IMR-90 (cell line): ENCODE results near the gene HMCN1. TPM values are rescaled to one million over a fixed set of nuclear protein-coding genes. Genes with fewer than 3 reads are reported as not detected.

Experiments used
- ATAC-seq: fragments of 200-7000 bp; cut with Tn5 transposase; 2 replicates; pipeline ENCODE4 v1.9.1; 2020; ENCODE audit warnings: low read depth, mild to moderate bottlenecking, moderate library complexity
- BruUV-seq: library from RNA; stranded (reverse); fragments of 400-500 nt; replicated peaks from 2 replicates; lab custom pipeline; 2021; lab: Mats Ljungman, UMichigan
- CTCF ChIA-PET: fragments of 300-600 bp; formaldehyde crosslinking; extraction: SDS; loops from one replicate; lab custom pipeline; 2021; ENCODE audit warnings: antibody characterized with exemption; lab: Yijun Ruan, JAX
- POLR2A ChIA-PET: fragments of 300-600 bp; sonication (Branson Sonifier 250); formaldehyde crosslinking; loops from one replicate; lab custom pipeline; 2022; ENCODE audit warnings: antibody characterized with exemption; ENCODE audit not compliant: unreplicated experiment; lab: Charles Lee
- DNase-seq: peaks from one replicate; pipeline ENCODE4 v3.0.0; 2013
- H2AFZ ChIP-seq: replicated peaks from 2 replicates; pipeline ENCODE3; 2013; ENCODE audit warnings: low read length, mild to moderate bottlenecking; ENCODE audit not compliant: poor library complexity
- H2AK5ac ChIP-seq: 2 replicates; pipeline ENCODE4 v1.6.1; 2013; ENCODE audit warnings: low read depth, low read length, inconsistent platforms
- H2AK9ac ChIP-seq: replicated peaks from 2 replicates; pipeline ENCODE3; 2013; ENCODE audit warnings: mild to moderate bottlenecking, low read depth, low read length, moderate library complexity; ENCODE audit not compliant: poor library complexity
- H2BK120ac ChIP-seq: 2 replicates; pipeline ENCODE4 v1.6.1; 2013; ENCODE audit warnings: low read depth, low read length, inconsistent platforms
- H2BK15ac ChIP-seq: 3 replicates; pipeline ENCODE4 v1.6.1; 2013; ENCODE audit warnings: low read depth, low read length, inconsistent platforms
- H2BK20ac ChIP-seq: 2 replicates; pipeline ENCODE4 v1.6.1; 2013; ENCODE audit warnings: low read depth, mild to moderate bottlenecking, inconsistent platforms, low read length, moderate library complexity
- H2BK5ac ChIP-seq: 2 replicates; pipeline ENCODE4 v1.6.1; 2013; ENCODE audit warnings: mild to moderate bottlenecking, low read depth, low read length, inconsistent platforms; ENCODE audit not compliant: poor library complexity, severe bottlenecking
- H3K14ac ChIP-seq: replicated peaks from 2 replicates; pipeline ENCODE4 v1.6.1; 2013; ENCODE audit warnings: low read depth, low read length, inconsistent platforms
- H3K18ac ChIP-seq: 2 replicates; pipeline ENCODE4 v1.6.1; 2013; ENCODE audit warnings: low read depth, low read length, control low read depth
- H3K23ac ChIP-seq: 2 replicates; pipeline ENCODE4 v1.6.1; 2013; ENCODE audit warnings: low read depth, low read length, inconsistent platforms
- H3K27ac ChIP-seq: 2 replicates; pipeline ENCODE4 v1.5.1; 2013; ENCODE audit warnings: mild to moderate bottlenecking, control low read depth, low read length; ENCODE audit not compliant: insufficient read depth
- H3K27me3 ChIP-seq: 2 replicates; pipeline ENCODE4 v1.6.1; 2013; ENCODE audit warnings: low read length; ENCODE audit not compliant: control insufficient read depth, insufficient read depth
- H3K36me3 ChIP-seq: 2 replicates; pipeline ENCODE4 v1.6.1; 2013; ENCODE audit warnings: low read length, mixed read lengths; ENCODE audit not compliant: control insufficient read depth, insufficient read depth
- H3K4ac ChIP-seq: 2 replicates; pipeline ENCODE4 v1.6.1; 2013; ENCODE audit warnings: low read depth, low read length, inconsistent platforms
- H3K4me1 ChIP-seq: 2 replicates; pipeline ENCODE4 v1.6.1; 2013; ENCODE audit warnings: low read length, mixed read lengths; ENCODE audit not compliant: control insufficient read depth, insufficient read depth
- H3K4me2 ChIP-seq: 2 replicates; pipeline ENCODE4 v1.6.1; 2013; ENCODE audit warnings: low read depth, mild to moderate bottlenecking, control low read depth, low read length, moderate library complexity
- H3K4me3 ChIP-seq: 2 replicates; pipeline ENCODE4 v1.5.1; 2013; ENCODE audit warnings: low read depth, mild to moderate bottlenecking, control low read depth, low read length, moderate library complexity; ENCODE audit not compliant: insufficient read depth
- H3K56ac ChIP-seq: 2 replicates; pipeline ENCODE4 v1.6.1; 2013; ENCODE audit warnings: low read length, inconsistent platforms; ENCODE audit not compliant: insufficient read depth; ENCODE audit errors: extremely low read depth
- H3K79me1 ChIP-seq, 2 experiments: 2 replicates each; pipeline ENCODE4 v1.6.1; 2013; ENCODE audit warnings: low read length in 2 of 2, inconsistent platforms in 1 of 2, low read depth in 1 of 2
- H3K9ac ChIP-seq: 2 replicates; pipeline ENCODE4 v1.6.1; 2013; ENCODE audit warnings: low read depth, low read length, control low read depth
- H3K9me1 ChIP-seq: 2 replicates; pipeline ENCODE4 v1.6.1; 2013; ENCODE audit warnings: low read length, inconsistent platforms; ENCODE audit not compliant: insufficient read depth
- H3K9me3 ChIP-seq: 2 replicates; pipeline ENCODE4 v1.6.1; 2013; ENCODE audit warnings: low read length; ENCODE audit not compliant: control insufficient read depth, insufficient read depth
- H4K20me1 ChIP-seq: 2 replicates; pipeline ENCODE4 v1.6.1; 2013; ENCODE audit warnings: low read length, inconsistent platforms; ENCODE audit not compliant: insufficient read depth
- H4K5ac ChIP-seq: 2 replicates; pipeline ENCODE4 v1.6.1; 2013; ENCODE audit warnings: mild to moderate bottlenecking, low read depth, low read length, control low read depth
- H4K8ac ChIP-seq, 2 experiments: 2 replicates each; pipeline ENCODE4 v1.6.1; 2013; ENCODE audit warnings: low read depth in 2 of 2, low read length in 2 of 2, control low read depth in 1 of 2, inconsistent platforms in 1 of 2
- H4K91ac ChIP-seq: 2 replicates; pipeline ENCODE4 v1.6.1; 2013; ENCODE audit warnings: low read depth, low read length, inconsistent platforms; ENCODE audit not compliant: insufficient read depth
- CEBPB ChIP-seq: IDR thresholded peaks from 2 replicates; pipeline ENCODE4 v1.6.1; 2012; ENCODE audit warnings: low read depth, low read length, improper control_type of control experiment
- CHD1 ChIP-seq: IDR thresholded peaks from 2 replicates; pipeline ENCODE4 v1.6.1; 2012; ENCODE audit warnings: low read depth, low read length, improper control_type of control experiment
- ELK1 ChIP-seq: fragments of 150-350 bp; IDR thresholded peaks from 2 replicates; pipeline ENCODE4 v1.6.1; 2016; ENCODE audit warnings: low read depth, mild to moderate bottlenecking, low read length, moderate library complexity, borderline replicate concordance
- MAFK ChIP-seq: IDR thresholded peaks from 2 replicates; pipeline ENCODE4 v1.6.1; 2012; ENCODE audit warnings: low read depth, low read length, improper control_type of control experiment
- MAZ ChIP-seq: IDR thresholded peaks from 2 replicates; pipeline ENCODE4 v1.6.1; 2012; ENCODE audit warnings: low read depth, mild to moderate bottlenecking, low read length, improper control_type of control experiment, moderate library complexity, borderline replicate concordance
- RAD21 ChIP-seq: IDR thresholded peaks from 2 replicates; pipeline ENCODE4 v1.6.1; 2012; ENCODE audit warnings: low read length, improper control_type of control experiment
- RCOR1 ChIP-seq: IDR thresholded peaks from 2 replicates; pipeline ENCODE4 v1.6.1; 2012; ENCODE audit warnings: mild to moderate bottlenecking, low read length, improper control_type of control experiment; ENCODE audit not compliant: insufficient replicate concordance
- SMC3 ChIP-seq: fragments of 150-350 bp; IDR thresholded peaks from 2 replicates; pipeline ENCODE4 v1.6.1; 2016; ENCODE audit warnings: low read depth, mild to moderate bottlenecking, antibody characterized with exemption, low read length, moderate library complexity
- dilution Hi-C: fragments of 300-500 bp; cut with HindIII; formaldehyde crosslinking; loops from one replicate; pipeline ENCODE4 v1.14.3; 2018; ENCODE audit warnings: low sequenced_read_pairs; ENCODE audit not compliant: unreplicated experiment
- in situ Hi-C: fragments of 300-500 bp; cut with MboI; formaldehyde crosslinking; loops from 3 replicates; pipeline ENCODE4 v1.14.3; 2019; ENCODE audit warnings: low sequenced_read_pairs, inconsistent platforms, mixed read lengths
- intact Hi-C: fragments of 100-400 bp; cut with micrococcal nuclease; formaldehyde crosslinking; loops from 2 replicates; pipeline ENCODE4 v1.10.0; 2022
- polyA plus RNA-seq, 3 experiments: library from polyadenylated mRNA; depleted of rRNA; stranded (reverse); fragments of >200 nt; gene quantifications; 2 replicates each; pipeline ENCODE4 v1.2.3, GENCODE V29; 2012; ENCODE audit warnings: low replicate concordance in 1 of 3
- total RNA-seq: library from RNA; depleted of rRNA; stranded (reverse); fragments of >200 nt; gene quantifications from 2 replicates; pipeline ENCODE4 v1.2.3, GENCODE V29; 2012
- TF ChIP-seq, protein P1 (sequence below): conservative IDR thresholded peaks from 2 replicates; pipeline ENCODE4 v1.5.1; 2012; ENCODE audit warnings: mild to moderate bottlenecking, low read depth, low read length, improper control_type of control experiment

The HMCN1 gene
- total and polyA plus RNA-seq, 2 of the 4 experiments (the other 2 are of a cell fraction): 6.1 to 11.7 TPM

GRCh38 chr1:185804206-185804605, 70.0 kb downstream of the HMCN1 start:
- in situ Hi-C loops: no loop called here
- no peak overlapping the region for H3K4me3 ChIP-seq
- intact Hi-C loops: no loop called here
- H4K91ac ChIP-seq: no peak overlapping the region
- TF ChIP-seq SMC3: no peak
- TF ChIP-seq MAZ: no peak
- TF ChIP-seq RCOR1: no peak
- no peak for TF ChIP-seq MAFK
- no peak for TF ChIP-seq CHD1
- TF ChIP-seq RAD21: no peak
- TF ChIP-seq CEBPB: no peak
- no peak for TF ChIP-seq ELK1
- TF ChIP-seq, protein P1, sequence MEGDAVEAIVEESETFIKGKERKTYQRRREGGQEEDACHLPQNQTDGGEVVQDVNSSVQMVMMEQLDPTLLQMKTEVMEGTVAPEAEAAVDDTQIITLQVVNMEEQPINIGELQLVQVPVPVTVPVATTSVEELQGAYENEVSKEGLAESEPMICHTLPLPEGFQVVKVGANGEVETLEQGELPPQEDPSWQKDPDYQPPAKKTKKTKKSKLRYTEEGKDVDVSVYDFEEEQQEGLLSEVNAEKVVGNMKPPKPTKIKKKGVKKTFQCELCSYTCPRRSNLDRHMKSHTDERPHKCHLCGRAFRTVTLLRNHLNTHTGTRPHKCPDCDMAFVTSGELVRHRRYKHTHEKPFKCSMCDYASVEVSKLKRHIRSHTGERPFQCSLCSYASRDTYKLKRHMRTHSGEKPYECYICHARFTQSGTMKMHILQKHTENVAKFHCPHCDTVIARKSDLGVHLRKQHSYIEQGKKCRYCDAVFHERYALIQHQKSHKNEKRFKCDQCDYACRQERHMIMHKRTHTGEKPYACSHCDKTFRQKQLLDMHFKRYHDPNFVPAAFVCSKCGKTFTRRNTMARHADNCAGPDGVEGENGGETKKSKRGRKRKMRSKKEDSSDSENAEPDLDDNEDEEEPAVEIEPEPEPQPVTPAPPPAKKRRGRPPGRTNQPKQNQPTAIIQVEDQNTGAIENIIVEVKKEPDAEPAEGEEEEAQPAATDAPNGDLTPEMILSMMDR: no peak
- no peak overlapping the region for H2BK20ac ChIP-seq
- no peak overlapping the region for H3K14ac ChIP-seq
- no peak overlapping the region for H3K56ac ChIP-seq
- no peak overlapping the region for H4K5ac ChIP-seq
- H3K36me3 ChIP-seq: no peaks in the 10 kb centered on the region
- no peak overlapping the region for H3K18ac ChIP-seq
- no peak overlapping the region for H2AK5ac ChIP-seq
- H3K9me1 ChIP-seq: peaks cover 3% of the 10 kb centered on the region
- no peak overlapping the region for H2BK5ac ChIP-seq
- H3K4me1 ChIP-seq: no peaks in the 10 kb centered on the region
- ATAC-seq: peak; percentile 29
- DNase-seq: peak; percentile 55
- no peaks in the 10 kb centered on the region for H4K20me1 ChIP-seq
- no peak overlapping the region for H3K4ac ChIP-seq
- H3K27me3 ChIP-seq: no peaks in the 10 kb centered on the region
- no peaks in the 10 kb centered on the region for H3K9me3 ChIP-seq
- no peak overlapping the region for H2AK9ac ChIP-seq
- CTCF ChIA-PET: no interaction called here
- H2AFZ ChIP-seq: no peak overlapping the region
- no peak overlapping the region for H3K4me2 ChIP-seq
- no peak overlapping the region for H2BK15ac ChIP-seq
- no peak overlapping the region for H2BK120ac ChIP-seq
- H3K9ac ChIP-seq: no peak overlapping the region
- POLR2A ChIA-PET: no interaction called here
- H3K27ac ChIP-seq: no peak overlapping the region
- H3K23ac ChIP-seq: no peak overlapping the region
- H4K8ac ChIP-seq: no peak overlapping the region
- no TSS peak for BruUV-seq
- H3K79me1 ChIP-seq: no peaks in the 10 kb centered on the region
- dilution Hi-C loops: no loop called here
